Stimulated activated CD4-positive, alpha-beta T cell treated with anti-CD3 and anti-CD28 coated beads, Interleukin-1b, Interleukin-23, amount 100 ng/mL, for 1 hour (primary cell): ENCODE data around the gene SLC39A13.

ENCODE experiments used
- DNase-seq, 2 donors: peaks; one replicate each; pipeline ENCODE4 v3.0.0-alpha.2; 2020; ENCODE audit warnings: low read depth in 2 of 2

SLC39A13 gene

GRCh38 chr11:47453365-47453764 lies 45.0 kb downstream of the SLC39A13 start:
- DNase-seq, result no peak

GRCh38 chr11:47454258-47454671 lies 45.9 kb downstream of the SLC39A13 start:
- peak; percentile 27 to 28 for DNase-seq

- no peak for DNase-seq
Observed at GRCh38 chr11:47460571-47461235, 52.3 kb downstream of the SLC39A13 start.

GRCh38 chr11:47461876-47462275 lies 53.5 kb downstream of the SLC39A13 start:
- no peak for DNase-seq

- DNase-seq, result no peak
Observed at GRCh38 chr11:47464483-47464882, 56.1 kb downstream of the SLC39A13 start.
